GM18907 (cell line): ENCODE data around the gene ABCF2.

Source experiments
- ATAC-seq: cut with Tn5 transposase; IDR thresholded peaks from one replicate; pipeline ENCODE4 v1.9.1; 2021; ENCODE audit warnings: mild to moderate bottlenecking, moderate library complexity; ENCODE audit not compliant: unreplicated experiment

Gene ABCF2

GRCh38 chr7:151226560-151226874 is 488 bp downstream of the ABCF2 start:
- ATAC-seq, result peak; percentile 9

DNA sequence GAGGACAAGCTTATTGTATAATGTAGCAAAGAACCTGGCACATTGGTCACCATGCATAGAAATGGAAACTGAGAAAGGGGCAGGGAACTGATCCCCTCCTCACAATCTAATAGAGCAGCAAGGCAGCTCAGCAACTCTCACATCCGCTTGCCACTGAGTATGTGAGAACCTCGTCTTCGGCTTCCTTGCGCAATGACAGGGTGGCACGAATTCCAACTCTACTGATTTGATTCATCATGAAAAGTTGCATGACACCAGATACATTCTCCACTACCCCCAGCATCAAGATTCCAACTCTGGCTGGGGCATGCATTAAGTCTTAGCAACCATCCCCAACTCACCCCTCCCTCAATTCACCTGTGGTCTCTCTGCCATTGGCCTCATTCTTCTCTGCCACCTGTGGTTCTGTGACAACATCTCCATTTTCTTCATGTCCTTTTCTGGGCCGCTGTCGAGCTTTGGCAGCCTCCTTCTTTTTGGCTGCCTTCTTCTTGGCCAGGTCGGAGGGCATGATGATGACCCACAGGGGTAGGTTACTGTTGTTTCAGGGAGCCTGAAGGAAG is 976 bp downstream of the ABCF2 start:
- ATAC-seq, result no peak

GRCh38 chr7:151223728-151224127 is 3.3 kb downstream of the ABCF2 start:
- no peak for ATAC-seq

- ATAC-seq, result no peak
Observed at GRCh38 chr7:151218170-151218569, 8.8 kb downstream of the ABCF2 start.

GRCh38 chr7:151215396-151215795 is 11.6 kb downstream of the ABCF2 start:
- ATAC-seq, result no peak

DNA sequence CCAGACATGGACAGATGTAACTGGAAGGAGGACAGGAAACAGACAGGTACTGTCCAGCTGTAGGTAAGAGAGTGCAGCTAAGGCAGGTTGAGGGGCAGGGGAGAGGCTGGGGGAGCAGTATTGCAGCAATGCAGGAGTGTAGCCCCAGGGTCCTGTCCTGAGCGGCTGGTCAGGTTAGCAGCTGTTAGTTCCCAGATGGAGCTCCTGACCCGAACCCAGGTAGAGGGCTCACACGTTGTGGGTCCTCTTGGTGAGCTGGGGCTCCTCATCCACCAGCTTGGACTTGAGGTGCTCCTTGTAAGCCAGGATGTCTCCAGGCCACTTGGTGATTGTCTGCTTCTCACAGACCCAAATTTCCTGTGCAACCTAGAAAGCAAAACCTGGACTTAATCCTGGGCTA is 13.2 kb downstream of the ABCF2 start:
- no peak for ATAC-seq

DNA sequence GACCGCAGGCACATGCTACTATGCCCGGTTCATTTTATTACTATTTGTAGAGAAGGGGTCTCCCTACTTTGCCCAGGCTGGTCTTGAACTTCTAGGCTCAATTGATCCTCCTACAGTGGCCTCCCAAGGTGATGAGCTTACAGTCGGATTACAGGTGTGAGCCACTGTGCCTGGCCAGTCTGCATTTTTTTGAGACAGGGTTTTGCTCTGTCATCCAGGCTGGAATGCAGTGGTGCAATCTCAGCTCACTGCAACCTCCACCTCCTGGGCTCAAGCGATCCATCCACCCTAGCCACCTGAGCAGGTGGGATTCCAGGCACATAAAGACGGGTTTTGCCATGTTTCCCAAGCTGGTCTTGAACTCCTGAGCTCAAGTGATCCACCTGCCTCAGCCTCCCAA is 14.4 kb downstream of the ABCF2 start:
- ATAC-seq, result no peak

DNA sequence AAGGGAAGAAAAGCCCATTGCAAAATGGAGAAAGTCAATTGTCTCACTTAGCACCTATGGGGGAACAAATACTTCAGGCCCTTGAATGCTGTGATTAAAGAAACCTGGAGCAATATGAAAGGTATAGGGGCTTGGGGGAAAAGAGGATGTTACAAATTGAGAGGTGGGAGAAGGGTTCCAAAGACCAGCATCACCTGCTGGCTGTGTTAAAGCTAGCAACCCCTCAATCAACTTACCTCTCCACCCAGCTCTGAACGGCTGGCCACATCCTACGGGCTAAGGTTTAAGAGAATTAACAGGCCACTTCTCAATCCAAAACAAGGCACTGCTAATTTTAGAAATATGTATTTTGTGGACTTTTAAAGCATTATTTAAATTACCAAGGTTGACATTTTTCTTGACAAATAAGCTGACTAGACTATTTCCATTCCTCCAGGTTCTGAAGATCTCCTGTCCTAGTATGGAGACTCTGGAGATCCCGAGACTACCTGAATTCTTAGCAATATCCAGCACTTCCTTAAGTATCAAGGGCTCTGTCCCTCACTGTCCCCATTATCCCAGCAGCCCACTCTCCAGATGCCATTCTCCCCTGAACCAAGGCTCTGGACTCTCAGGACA is 15.7 kb downstream of the ABCF2 start:
- no peak for ATAC-seq

DNA sequence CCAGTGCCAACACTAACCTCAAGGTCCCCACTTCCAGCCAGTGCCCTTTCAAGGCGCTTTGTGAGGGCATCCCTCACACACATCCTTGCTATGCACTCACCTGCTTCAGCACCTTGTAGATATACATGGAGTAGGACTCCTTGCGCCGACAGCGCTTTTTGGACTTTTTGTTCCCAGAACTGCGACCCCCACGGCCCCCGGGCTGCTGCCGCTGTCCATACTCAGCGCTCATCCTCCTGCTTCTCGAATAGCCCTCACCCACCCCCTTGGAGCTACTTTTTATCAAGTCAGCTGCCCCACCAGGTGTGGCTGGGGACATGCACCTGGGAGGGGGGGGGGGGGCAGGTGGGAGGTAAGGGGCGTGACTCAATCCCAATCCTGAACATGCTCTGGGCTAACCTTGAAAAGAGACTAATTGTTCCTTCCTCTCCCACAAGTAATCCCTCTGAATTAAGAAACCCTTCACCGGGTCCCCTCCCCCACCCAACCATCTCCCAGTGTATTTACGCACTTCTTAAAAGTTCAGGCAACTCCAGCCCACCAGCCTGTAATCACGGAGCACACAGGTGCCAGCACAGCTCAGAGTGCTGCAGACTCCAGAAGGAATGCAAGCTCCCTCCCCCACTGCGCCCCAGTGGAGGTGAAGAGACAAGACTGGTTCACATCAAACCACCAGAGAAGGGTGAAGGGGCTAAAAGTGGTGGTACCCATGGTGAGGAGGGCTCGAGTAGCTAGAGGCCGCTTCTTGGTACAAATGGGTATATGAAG is 16.7 kb downstream of the ABCF2 start, which contains the start of gene H2BK1:
Gene H2BK1, minus strand, starts transcription at position 402 of the 768 bp plus-strand sequence. Its CDS starts 170 bp downstream, at position 232.
- no peak for ATAC-seq

DNA sequence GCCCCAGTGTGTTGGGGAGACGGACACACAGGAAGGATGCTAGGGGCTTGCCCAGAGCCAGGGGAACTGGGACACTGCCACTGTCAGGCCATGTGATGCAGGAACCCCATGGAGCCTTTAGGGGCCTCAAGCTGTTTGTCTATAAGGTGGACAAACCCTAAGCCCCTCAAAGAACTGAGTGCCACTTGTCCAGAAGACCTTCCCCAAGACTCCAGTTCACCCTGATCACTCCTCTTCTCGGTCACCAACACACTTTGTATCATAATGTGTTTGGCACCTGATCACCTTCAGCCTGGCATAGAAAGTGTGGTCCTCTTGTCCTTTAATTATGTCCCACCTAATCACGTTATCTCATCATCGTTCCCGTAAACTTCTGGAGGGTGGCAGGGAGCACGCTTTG is 17.4 kb downstream of the ABCF2 start:
- ATAC-seq, result no peak

DNA sequence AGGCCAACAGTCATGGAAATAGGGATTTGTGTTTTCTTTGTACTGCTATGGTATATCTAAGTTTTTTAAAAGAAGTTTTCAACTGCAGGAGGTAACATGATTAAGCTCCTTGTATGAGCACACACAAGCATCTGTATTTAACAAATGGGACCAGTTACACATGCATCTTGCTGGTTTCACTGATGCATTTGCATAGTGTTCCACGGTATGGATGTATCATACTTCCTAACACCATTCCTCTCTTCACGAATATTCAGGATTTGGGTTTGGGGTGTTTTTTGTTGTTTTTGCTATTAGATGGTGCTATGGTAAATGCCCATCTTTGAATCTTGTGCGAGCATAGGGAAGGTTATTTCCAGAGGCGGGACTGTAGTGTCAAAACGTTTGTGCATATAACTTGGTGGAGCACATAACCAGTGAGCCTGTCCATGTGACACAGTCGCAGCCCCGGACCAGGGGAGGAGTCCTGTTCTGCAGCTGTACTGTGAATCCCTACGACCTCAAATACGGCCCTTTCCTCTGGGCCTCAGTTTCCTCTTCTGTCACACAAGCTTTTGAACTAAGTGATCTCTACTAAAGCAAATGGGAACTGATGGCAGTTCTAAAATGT is 18.6 kb downstream of the ABCF2 start:
- no peak for ATAC-seq

DNA sequence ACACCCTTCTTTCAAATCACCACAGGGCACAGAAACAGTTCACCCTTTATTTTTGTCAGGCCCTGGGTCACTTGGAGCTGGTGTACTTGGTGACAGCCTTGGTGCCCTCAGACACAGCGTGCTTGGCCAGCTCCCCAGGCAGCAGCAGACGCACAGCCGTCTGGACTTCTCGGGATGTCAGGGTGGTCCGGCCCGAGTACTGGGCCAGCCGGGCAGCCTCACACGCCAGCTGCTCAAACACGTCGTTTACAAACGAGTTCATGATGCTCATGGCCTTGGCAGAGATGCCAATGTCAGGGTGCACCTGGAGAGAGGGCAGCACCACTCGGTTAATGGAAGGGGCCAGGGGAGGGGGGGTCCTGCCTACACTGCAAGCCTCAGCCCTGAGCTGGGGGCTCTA is 19.2 kb downstream of the ABCF2 start:
- no peak for ATAC-seq

- no peak for ATAC-seq
Observed at GRCh38 chr7:151207315-151207714, 19.7 kb downstream of the ABCF2 start.

DNA sequence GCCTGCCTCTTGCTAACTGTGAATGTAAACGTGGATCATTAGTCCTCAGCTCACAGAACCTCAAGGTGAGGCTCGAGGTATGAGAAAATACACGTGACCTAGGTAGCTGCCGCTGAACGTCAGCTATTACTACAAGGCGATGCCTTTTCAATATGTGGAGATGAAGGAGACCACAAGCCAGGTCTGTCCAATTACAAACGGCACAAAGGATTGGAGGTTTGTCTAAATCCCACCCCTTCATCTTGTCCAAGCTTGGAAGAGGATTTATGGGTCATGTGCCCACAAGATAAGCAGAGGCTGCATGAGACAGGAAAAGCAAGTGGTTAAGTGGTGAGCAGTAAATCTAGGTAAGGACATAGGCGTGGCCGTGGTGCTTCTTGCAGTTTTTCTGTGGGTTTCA is 20.1 kb downstream of the ABCF2 start:
- ATAC-seq, result no peak

DNA sequence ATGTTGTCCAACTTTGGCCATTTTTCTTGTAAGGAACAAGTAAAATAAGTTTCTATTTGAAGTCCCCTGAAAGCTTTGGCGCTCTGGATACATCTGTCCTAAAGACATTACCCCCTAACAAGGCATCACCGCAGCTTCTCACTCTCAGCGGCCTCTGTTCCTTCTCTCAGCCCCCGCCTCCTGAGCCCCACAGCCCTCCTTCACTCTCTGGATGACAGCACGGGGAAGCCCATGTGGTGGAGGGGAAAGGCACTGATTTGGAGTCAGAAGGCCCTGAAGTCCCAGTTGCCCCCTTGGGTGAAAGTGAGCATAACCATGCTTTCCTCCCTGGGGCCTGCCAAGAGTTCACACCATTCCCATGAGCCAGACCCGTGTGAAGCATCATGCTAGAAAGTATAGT is 21.3 kb downstream of the ABCF2 start:
- ATAC-seq, result no peak

- no peak for ATAC-seq
Observed at GRCh38 chr7:151204383-151205032, 22.5 kb downstream of the ABCF2 start.

- ATAC-seq, result no peak
Observed at GRCh38 chr7:151202836-151203235, 24.2 kb downstream of the ABCF2 start.

- no peak for ATAC-seq
Observed at GRCh38 chr7:151201751-151202150, 25.3 kb downstream of the ABCF2 start.

DNA sequence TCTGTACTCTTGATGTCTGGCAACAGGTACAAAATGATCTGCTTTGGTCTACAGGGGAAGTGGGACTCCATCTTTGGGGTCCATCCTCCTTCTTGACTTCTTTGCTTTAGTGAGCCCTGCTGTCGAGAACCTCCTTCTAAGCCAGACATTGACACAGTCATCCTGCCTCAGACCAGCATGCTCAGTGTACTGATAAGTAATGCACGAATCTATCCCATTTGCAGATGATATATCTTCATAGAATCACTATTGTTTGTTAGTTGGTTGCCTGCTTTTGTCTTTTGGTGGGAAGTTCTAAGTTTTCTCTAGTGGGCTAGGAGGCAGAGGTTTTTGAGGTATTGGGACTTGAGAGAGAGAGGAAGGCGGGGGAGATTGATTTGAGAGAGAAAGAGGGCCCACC is 25.7 kb downstream of the ABCF2 start:
- no peak for ATAC-seq

DNA sequence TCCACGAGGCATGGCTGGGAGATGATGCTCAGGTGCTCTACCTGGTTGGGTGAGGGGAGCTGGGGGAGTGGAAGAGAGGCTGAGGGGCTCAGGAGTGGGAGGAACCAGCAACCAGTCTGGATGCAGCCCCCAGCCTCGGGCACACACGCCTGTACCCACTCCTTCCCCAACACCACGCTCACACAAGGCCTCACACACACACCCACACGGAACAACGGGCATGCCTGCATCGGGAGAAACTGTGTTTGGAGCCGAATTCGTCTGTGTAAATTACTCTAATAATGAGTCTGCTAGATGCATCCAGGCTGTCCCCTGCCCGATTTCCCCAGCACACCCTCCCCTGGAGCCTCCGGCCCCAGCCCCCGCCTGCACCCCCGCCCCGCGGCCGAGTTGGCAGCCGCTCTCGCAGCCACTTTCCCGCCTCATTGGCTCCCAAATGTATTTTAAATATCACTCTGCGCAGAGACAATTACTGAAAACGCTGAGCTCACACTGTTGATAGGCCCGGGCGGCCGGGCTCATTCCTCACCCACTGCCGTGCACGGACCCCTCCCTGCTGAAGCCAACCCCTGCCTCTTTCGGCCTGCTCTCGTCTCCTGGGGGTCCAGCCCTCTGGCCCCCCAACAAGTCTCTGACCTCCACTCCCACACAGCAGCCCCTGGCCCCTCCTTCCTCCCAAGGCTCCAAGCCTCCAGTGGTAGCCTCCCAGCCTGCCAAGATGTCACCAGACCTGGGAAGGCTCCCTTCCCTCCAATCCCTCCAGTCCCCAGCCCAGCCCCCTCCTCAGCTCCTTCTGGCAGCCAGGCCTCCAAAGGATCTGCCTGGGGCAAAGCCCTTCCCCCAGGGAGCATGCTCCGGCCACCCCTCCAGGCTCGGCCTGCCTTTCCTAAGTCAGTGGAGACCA is 27.8 kb downstream of the ABCF2 start:
- no peak for ATAC-seq
